GM21576 (cell line): ENCODE results near the gene HSD17B11.
A peak's percentile ranks its signal among the peaks of the same experiment; 100 is the strongest.
"Not testable (repeated sequence)": the region's sequence is repeated elsewhere in the genome, so short reads cannot be mapped to it uniquely, and the experiment has no call there.

Experiments used
- ATAC-seq: cut with Tn5 transposase; IDR thresholded peaks from one replicate; pipeline ENCODE4 v1.9.1; 2021; ENCODE audit warnings: mild to moderate bottlenecking, moderate library complexity; ENCODE audit not compliant: unreplicated experiment

HSD17B11 gene

GRCh38 chr4:87390891-87391575, at the start of gene HSD17B11:
HSD17B11 (minus strand) TSS chr4:87391188; CDS start chr4:87391070, 118 bp downstream.
- ATAC-seq = peak; percentile 99

DNA sequence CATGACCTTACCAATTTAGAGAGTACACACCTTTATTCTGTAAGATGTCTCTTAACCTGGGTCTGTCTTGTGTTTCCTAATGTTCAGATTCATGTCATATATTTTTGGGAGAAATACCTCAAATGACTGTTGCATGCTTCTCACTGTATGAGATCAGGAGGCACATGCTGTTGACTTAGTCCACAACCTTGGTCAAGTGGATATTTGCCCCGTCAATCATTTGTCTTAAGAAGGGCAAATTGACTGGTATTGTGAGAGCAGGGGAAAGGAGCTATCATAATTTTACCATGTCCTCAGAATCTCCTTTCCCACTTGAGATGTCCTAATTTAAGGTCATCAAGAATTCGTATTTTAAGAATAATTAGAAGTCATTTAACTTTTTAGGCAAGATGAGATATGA, 42.4 kb upstream of the HSD17B11 start:
- ATAC-seq = no peak

DNA sequence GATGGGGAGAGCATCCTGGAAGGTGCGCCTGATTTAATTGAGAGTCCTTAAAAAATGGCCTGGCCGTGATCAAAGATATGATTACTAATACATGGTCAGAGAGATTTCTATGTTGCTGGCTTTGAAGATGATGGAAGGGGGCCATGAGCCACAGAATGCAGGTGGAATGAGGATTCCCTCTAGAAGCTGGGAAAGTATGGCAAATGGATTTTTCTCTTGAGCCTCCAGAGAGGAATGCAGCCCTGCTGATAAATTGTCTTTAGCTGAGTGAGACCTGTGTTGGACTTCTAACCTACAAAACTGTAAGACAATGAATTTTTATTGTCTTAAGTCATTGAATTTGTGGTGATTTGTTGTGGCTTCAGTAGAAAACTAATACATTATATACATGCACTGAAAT, 39.0 kb upstream of the HSD17B11 start:
- no peak for ATAC-seq

- no peak for ATAC-seq
These were observed 38.0 kb upstream of the HSD17B11 start for GRCh38 chr4:87428979-87429378.

DNA sequence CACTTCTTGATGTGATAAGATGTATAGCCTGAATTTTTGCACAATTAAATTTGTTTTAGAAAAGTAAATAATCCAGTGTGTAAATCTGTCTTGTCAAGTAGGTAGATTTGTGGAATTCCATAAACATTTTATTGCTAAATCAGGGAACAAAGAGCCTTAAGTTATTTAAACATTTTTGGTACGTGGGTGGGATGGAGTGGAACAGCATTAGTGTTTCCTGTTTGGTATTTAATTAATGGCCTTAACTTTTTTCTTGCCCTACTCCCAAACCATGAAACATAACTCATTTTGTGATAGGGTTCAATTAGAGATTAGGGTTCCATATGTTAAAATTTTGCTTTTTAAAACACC, 36.5 kb upstream of the HSD17B11 start:
- no peak for ATAC-seq

DNA sequence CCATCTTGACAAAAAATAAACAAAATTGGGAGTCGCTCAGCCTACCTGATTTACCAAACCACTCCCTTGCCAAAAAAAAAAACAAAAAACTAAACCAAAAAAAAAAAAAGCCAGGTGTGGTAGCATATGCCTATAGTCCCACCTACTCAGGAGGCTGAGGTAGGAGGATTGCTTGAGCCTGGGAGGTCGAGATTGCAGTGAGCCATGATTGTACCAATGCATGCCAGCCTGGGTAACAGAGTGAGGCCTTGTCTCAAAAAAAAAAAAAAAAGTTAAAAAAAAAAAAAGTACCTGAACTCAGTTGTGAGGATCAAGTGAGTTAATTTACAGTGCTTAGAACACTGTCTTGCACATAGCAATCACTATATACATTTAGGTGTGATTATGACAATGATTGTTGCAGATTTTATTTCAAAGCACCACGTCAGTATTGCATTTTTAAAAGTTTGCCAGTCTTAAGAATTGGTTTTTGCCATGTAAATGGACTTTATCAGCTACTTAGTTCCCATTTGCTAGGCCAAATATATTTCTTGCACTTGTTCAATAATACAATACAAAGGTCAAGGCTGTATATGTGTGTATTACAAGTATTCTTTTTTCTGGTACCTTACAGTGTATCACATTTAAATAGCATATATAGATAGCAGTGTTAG, 36.0 kb upstream of the HSD17B11 start:
- ATAC-seq = no peak

GRCh38 chr4:87425711-87426110, 34.7 kb upstream of the HSD17B11 start:
- ATAC-seq = no peak

- not testable (repeated sequence) for ATAC-seq
These were observed 33.1 kb upstream of the HSD17B11 start for GRCh38 chr4:87424099-87424543.

DNA sequence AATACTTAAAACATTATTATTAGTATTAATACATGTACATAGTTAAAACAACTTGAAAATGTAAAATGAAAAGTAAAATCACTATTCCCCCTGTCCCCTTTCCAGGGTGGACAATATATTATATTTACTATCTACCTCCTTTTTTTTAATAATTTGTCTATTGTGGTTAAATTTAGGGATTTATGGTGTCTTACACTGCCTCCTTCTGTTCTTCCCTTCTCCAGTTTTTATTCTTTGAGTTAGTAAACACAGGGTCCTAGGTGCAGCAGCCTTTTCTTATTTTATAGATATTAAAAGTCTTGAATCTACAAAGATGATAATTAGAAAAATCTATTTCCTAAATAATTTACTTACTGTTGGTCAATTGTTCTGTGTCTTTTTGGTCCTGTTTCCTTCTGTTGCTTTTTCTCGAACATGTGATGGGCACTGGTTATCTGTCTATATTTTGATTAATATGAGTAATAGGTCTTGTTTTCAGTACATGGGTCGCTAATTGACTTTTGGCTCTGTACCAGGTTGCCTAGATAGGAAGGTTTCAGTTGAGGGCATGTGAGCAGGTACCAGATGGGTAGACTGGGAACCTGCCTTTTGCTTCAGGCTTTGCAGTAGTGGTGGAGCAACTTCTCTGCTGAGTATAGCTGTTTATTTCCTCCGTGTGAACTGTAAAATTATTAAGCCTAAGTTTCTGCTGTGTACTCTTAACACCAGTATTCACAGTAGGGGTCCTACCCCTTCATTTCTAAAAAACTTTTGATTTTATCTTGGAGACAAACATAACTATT, 32.5 kb upstream of the HSD17B11 start:
- no peak for ATAC-seq

DNA sequence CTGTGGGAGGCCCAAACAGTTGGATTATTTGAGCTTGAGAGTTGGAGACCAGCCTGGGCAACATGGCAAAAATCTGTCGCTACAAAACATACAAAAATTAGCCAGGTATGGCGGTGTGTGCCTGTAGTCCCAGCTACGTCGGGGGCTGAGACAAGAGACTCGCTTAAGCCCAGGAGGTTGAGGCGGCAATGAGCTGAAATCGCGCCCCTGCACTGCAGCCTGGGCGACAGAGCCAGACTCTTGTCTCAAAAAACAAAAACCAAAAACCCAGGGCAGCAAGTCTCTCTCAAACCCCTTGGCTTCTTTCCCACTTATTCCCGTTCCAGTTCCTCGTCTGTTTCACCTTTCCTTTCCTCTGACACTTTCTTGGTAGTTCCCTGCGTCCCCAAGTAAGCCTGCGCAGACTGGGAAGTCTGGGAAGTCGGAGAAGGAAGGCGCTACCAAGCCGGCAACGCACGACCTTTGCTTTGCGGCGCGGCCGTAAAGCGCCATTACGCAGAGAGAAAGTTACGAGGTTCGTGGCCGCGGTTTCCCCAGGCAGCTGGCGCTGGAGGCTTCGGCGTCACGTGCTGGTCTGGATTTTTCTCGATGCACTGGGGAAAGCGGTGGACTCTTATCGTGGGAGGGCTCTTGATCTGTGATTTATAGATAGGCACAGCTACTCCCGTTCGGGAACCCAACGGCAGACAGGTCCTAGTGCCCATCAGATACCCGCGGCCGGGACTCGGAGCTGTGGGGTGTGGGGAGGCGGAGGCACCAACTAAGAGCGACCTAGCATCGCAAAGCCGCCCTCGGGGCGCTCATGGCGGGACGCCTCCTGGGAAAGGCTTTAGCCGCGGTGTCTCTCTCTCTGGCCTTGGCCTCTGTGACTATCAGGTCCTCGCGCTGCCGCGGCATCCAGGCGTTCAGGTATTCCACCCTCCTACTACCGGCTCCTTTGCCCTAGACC, 31.4 kb upstream of the HSD17B11 start, which contains the start of gene NUDT9:
TSS of gene NUDT9 (plus strand) at position 470 of the 949 bp plus-strand sequence. CDS start at position 803, 333 bp downstream.
- peak; percentile 82 for ATAC-seq

DNA sequence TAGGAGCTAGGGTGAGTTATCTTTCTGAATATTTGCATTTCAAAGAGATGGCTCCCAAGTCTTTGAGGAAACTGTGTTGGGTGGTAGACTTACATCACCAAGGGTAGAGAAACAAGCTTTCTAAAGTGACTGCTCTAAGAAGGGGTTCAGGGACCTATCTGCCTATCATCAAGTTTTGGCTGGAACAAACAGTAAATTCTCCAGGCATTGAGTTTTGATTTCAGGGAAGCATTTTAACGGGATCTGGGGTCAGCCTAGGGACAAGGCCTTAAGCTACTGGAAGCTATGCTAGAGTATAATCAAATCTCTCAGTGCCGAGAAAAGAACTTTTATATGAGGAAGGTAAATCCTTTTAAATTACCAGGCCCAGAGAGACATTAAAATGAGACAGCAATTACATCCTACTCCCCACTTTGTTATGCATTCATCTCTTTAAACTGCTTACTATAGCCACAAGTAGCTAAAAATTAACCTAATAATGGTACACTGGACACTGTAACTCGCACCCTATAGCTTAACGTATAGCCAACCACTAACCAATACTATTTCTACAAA, 29.4 kb upstream of the HSD17B11 start:
- ATAC-seq = no peak

DNA sequence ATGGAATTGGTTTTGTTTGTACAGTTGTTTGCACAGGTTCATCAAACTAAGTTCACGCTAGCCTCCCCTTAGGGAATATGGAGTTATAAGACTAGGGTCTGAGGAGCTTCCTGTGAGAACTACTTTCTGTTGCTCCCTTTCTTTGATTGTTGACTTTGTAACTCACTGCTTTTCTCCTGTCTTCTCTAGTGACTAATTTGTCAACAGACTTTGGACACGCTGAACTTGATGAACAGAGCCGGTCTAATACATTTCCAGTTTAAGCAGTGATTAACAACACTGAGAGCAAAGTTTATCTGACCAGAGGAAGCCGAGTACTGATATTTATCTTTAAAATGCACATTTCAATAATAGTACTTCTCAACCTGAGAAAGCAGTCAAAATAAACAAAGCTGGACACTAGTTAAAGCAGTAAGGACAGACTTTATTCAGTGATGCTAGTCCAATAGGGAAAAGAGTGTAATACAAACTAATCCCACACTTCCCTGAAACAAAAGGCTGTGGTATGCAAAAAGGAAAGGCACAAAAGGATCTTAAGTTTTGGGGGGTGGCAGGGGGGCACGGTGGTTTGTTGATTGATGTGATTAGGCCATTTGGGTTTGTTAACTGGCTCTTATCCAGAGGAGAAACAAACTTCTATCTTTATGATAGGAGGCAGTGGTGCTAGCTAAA, 28.7 kb upstream of the HSD17B11 start:
- ATAC-seq = no peak

DNA sequence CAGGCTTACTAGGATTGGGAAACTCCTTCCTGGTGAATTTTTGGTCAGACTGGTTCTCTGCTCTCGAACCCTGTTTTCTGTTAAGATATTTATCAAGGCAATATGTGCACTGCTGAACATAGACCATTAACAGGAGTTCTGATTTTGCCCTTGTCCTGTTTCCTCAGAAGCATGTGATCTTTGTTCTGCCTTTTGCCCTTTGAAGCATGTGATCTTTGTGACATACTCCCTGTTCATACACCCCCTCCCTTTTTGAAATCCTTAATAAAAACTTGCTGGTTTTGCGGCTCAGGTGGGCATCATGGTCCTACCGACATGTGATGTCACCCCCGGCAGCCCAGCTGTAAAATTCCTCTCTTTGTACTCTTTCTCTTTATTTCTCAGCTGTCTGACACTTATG, 27.4 kb upstream of the HSD17B11 start:
- not testable (repeated sequence) for ATAC-seq

GRCh38 chr4:87416965-87417364, 26.0 kb upstream of the HSD17B11 start:
- ATAC-seq = no peak

DNA sequence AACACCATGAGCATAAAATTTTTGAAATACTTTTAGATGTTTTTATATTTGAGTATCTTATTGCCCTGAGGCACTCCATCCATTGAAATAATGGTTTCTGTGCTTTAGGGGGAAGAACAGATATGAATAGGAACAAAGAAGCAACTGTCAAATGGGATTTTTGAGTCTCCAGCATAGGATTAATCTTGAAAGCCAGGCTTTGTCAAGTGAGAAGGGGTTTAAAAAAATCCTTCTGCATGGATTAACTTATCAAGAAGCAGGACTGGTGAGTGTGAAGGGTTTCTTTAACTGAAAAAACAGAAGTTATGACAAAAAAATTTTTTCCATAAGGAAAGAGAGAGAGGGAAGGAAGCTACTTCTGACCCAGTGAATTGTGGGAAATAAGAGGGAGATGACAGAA, 23.8 kb upstream of the HSD17B11 start:
- no peak for ATAC-seq

GRCh38 chr4:87410679-87411078, 19.7 kb upstream of the HSD17B11 start:
- no peak for ATAC-seq

DNA sequence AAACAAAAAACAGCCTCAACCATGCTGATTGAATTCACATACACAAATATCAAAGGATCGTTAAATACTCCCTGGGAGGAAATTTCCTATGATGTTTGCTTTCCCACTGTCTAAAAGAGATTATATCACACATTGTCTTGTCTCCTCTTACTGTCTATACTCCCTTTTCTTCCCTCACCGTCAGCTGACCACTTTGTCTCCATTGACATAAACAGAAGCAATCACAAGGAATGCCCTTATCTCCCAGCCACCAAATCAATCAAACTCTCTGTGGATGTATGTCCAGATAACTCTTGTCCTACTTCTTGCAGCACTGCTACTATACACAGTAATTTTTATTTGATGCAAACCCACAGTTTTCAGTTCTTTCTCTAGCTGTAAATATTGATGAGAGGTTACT, 19.2 kb upstream of the HSD17B11 start:
- no peak for ATAC-seq

DNA sequence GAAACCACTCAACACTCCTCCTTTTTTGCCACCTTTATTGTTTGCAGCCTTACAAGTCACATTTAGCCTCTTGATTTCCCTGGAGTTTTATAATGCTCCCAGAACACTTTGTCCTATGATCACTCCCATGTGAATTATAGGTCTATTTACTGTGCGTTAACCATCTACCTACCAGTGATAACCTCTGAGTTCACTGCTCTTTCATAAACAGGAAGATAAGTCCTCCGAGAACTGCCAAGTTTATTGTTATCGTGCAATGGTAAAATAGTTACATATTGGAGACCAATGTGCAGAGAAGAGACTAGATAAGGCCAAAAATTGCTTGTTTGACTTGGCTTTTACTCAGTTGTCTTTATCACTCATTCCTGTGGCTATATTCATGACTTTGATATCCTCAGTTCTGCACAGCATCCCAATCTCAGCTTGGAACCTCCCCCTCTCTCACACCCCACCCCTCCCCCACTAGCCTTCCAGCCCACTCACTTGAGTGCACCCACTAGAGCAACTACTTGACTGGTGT, 18.5 kb upstream of the HSD17B11 start:
- ATAC-seq = no peak

DNA sequence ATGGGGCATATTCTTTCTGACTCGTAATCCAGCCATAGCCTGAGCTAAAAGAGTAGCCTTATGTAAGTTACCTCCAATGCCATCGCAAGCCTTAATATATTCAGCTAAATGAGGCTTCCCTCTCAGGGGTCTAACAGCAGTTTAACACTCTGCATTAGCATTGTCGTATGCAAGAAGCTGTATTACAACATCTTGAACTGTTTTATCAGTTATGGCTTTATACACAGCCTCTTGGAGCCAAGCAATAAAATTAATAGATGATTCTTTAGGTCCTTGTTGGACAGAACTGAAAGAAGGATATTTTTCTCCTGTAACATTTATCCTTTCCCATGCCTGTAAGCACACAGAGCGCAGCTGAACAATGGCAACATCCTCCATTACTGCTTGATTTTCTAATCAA, 15.9 kb upstream of the HSD17B11 start:
- ATAC-seq = not testable (repeated sequence)

DNA sequence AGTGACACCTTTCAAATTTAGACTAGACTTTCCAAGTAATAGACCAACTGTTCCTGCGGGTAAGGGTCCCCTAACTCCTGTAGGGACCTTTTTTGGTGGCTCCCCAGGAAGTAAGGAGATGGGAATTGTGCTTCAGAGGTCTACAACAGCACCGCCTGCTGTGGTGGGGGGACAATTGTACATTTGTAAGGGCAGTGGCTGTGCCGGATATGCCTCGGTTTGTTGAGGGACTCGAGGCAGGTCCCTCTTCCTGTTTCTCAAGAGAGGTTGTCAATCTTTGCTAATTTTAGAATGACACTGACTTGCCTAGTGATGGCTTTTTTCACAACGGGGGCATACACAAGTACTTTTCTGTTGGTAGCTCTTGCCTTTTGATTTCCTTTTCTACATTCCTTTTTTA, 15.5 kb upstream of the HSD17B11 start:
- ATAC-seq = peak; percentile 78
